B cell (primary cell): ENCODE measurements around the gene TNPO1.

Experiments used
- EZH2 ChIP-seq: IDR thresholded peaks from 2 replicates; pipeline ENCODE4 v1.6.1; 2012; ENCODE audit warnings: borderline replicate concordance, low read depth, mild to moderate bottlenecking, moderate library complexity, low read length; ENCODE audit not compliant: insufficient read depth, poor library complexity, severe bottlenecking
- TF ChIP-seq, protein P1 (sequence below): fragments of 200-600 bp; IDR thresholded peaks from one replicate; pipeline ENCODE4 v1.8.0; 2022; ENCODE audit warnings: antibody characterized with exemption, mild to moderate bottlenecking

- TF ChIP-seq, protein P1, sequence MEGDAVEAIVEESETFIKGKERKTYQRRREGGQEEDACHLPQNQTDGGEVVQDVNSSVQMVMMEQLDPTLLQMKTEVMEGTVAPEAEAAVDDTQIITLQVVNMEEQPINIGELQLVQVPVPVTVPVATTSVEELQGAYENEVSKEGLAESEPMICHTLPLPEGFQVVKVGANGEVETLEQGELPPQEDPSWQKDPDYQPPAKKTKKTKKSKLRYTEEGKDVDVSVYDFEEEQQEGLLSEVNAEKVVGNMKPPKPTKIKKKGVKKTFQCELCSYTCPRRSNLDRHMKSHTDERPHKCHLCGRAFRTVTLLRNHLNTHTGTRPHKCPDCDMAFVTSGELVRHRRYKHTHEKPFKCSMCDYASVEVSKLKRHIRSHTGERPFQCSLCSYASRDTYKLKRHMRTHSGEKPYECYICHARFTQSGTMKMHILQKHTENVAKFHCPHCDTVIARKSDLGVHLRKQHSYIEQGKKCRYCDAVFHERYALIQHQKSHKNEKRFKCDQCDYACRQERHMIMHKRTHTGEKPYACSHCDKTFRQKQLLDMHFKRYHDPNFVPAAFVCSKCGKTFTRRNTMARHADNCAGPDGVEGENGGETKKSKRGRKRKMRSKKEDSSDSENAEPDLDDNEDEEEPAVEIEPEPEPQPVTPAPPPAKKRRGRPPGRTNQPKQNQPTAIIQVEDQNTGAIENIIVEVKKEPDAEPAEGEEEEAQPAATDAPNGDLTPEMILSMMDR = no peak
- TF ChIP-seq EZH2 = no peak
Observed at GRCh38 chr5:72817671-72818266, 1.3 kb downstream of the TNPO1 start.
